SK-N-SH (cell line): Measurements from ENCODE around the gene SLC9C1. TPM values are rescaled to one million over a fixed set of nuclear protein-coding genes. Genes with fewer than 3 reads are reported as not detected.

ENCODE experiments used
- CTCF ChIA-PET: fragments of 300-600, 350-600 bp; formaldehyde crosslinking; extraction: SDS; loops from one replicate; lab custom pipeline; 2021; lab: Yijun Ruan, JAX
- POLR2A ChIA-PET: fragments of 350-600 bp; sonication (Branson Sonifier 250); formaldehyde crosslinking; extraction: SDS; loops from one replicate; lab custom pipeline; 2020; ENCODE audit warnings: antibody characterized with exemption, inconsistent platforms; lab: Yijun Ruan, JAX
- DNase-seq: peaks from one replicate; pipeline ENCODE4 v3.0.0; 2012
- H2AFZ ChIP-seq: fragments of 200-600 bp; sonication (generic); 2 replicates; pipeline ENCODE4 v1.8.1; 2016; ENCODE audit warnings: antibody characterized with exemption, mild to moderate bottlenecking, low read depth
- H3F3A ChIP-seq: fragments of 200-600 bp; sonication (generic); replicated peaks from 2 replicates; pipeline ENCODE3; 2016; ENCODE audit warnings: antibody characterized with exemption, mild to moderate bottlenecking; ENCODE audit not compliant: insufficient read depth
- H3K27ac ChIP-seq, 2 experiments: fragments of 200-500 bp in 1 of 2; fragments of 200-600 bp in 1 of 2; sonication (Bioruptor generic) in 1 of 2; sonication (generic), shearing (Covaris generic) in 1 of 2; 2 replicates each; pipeline versions ENCODE4 v1.5.1 to v1.6.1; 2014 to 2016; ENCODE audit warnings: low read depth in 2 of 2, inconsistent platforms in 1 of 2, low read length in 1 of 2, mild to moderate bottlenecking in 1 of 2, mixed read lengths in 1 of 2
- H3K27me3 ChIP-seq: fragments of 200-600 bp; sonication (generic), shearing (Covaris generic); 2 replicates; pipeline ENCODE4 v1.6.1; 2016; ENCODE audit warnings: mixed run types; ENCODE audit not compliant: insufficient read depth
- H3K36me3 ChIP-seq, 2 experiments: fragments of 200-500 bp in 1 of 2; fragments of 200-600 bp in 1 of 2; sonication (Bioruptor generic) in 1 of 2; sonication (generic) in 1 of 2; replicated peaks in 1 of 2; 2 replicates each; pipeline versions ENCODE3 to v1.5.1; 2014 to 2016; ENCODE audit warnings: low read length in 1 of 2, mild to moderate bottlenecking in 1 of 2; ENCODE audit not compliant: insufficient read depth in 2 of 2, control insufficient read depth in 1 of 2
- H3K4me1 ChIP-seq, 2 experiments: fragments of 200-500 bp in 1 of 2; fragments of 200-600 bp in 1 of 2; sonication (Bioruptor generic) in 1 of 2; sonication (generic), shearing (Covaris generic) in 1 of 2; 2 replicates each; pipeline versions ENCODE4 v1.5.1 to v1.6.1; 2014 to 2016; ENCODE audit warnings: low read depth in 1 of 2, low read length in 1 of 2, mixed run types in 1 of 2; ENCODE audit not compliant: insufficient read depth in 2 of 2, control insufficient read depth in 1 of 2
- H3K4me2 ChIP-seq: fragments of 200-600 bp; sonication (generic), shearing (Covaris generic); 2 replicates; pipeline ENCODE4 v1.6.1; 2017; ENCODE audit warnings: mixed run types
- H3K4me3 ChIP-seq, 2 experiments: fragments of 200-500 bp in 1 of 2; fragments of 200-600 bp in 1 of 2; sonication (Bioruptor generic) in 1 of 2; sonication (generic), shearing (Covaris generic) in 1 of 2; 2 replicates each; pipeline versions ENCODE4 v1.5.1 to v1.8.1; 2014 to 2016; ENCODE audit warnings: low read depth in 2 of 2, inconsistent platforms in 1 of 2, low read length in 1 of 2, mild to moderate bottlenecking in 1 of 2, mixed read lengths in 1 of 2, moderate library complexity in 1 of 2
- H3K79me2 ChIP-seq: fragments of 200-600 bp; sonication (generic); 2 replicates; pipeline ENCODE4 v1.8.1; 2017; ENCODE audit warnings: mild to moderate bottlenecking; ENCODE audit not compliant: insufficient read depth
- H3K9ac ChIP-seq: fragments of 200-600 bp; sonication (generic); 2 replicates; pipeline ENCODE4 v1.6.1; 2017; ENCODE audit warnings: mixed run types
- H3K9me2 ChIP-seq: fragments of 200-600 bp; sonication (generic); 2 replicates; pipeline ENCODE4 v1.6.1; 2017; ENCODE audit warnings: mixed run types
- H3K9me3 ChIP-seq: fragments of 200-600 bp; sonication (generic); 2 replicates; pipeline ENCODE4 v1.6.1; 2017; ENCODE audit warnings: mixed run types, mild to moderate bottlenecking, moderate library complexity
- H4K20me1 ChIP-seq: fragments of 200-600 bp; sonication (generic); 2 replicates; pipeline ENCODE4 v1.6.1; 2017; ENCODE audit warnings: mild to moderate bottlenecking, mixed run types; ENCODE audit not compliant: insufficient read depth
- CHD2 ChIP-seq: fragments of 150-350 bp; IDR thresholded peaks from 2 replicates; pipeline ENCODE4 v1.6.1; 2018; ENCODE audit warnings: low read length; ENCODE audit not compliant: partially characterized antibody
- CTCF ChIP-seq: fragments of 200-600 bp; sonication (generic); IDR thresholded peaks from 2 replicates; pipeline ENCODE4 v1.6.1; 2017; ENCODE audit warnings: antibody characterized with exemption, mild to moderate bottlenecking, moderate library complexity
- ELF1 ChIP-seq: IDR thresholded peaks from 2 replicates; pipeline ENCODE4 v1.4.0; 2012
- EZH2phosphoT487 ChIP-seq: fragments of 200-600 bp; sonication (generic); IDR thresholded peaks from 2 replicates; pipeline ENCODE4 v1.6.1; 2017; ENCODE audit warnings: low read depth, mixed run types, mild to moderate bottlenecking, antibody characterized with exemption, moderate library complexity, borderline replicate concordance
- GABPA ChIP-seq: IDR thresholded peaks from 2 replicates; pipeline ENCODE4 v1.4.0; 2012; ENCODE audit warnings: low read depth, mild to moderate bottlenecking
- IRF3 ChIP-seq: fragments of 150-350 bp; IDR thresholded peaks from 2 replicates; pipeline ENCODE4 v1.6.1; 2016; ENCODE audit warnings: mild to moderate bottlenecking, low read depth, low read length
- JUND ChIP-seq: IDR thresholded peaks from 2 replicates; pipeline ENCODE4 v1.4.0; 2012
- MEF2A ChIP-seq: IDR thresholded peaks from 2 replicates; pipeline ENCODE4 v1.4.0; 2012; ENCODE audit warnings: low read depth, borderline replicate concordance
- MXI1 ChIP-seq: IDR thresholded peaks from 2 replicates; pipeline ENCODE4 v1.6.1; 2012; ENCODE audit warnings: mild to moderate bottlenecking, low read depth, low read length, improper control_type of control experiment
- NFIC ChIP-seq: IDR thresholded peaks from 2 replicates; pipeline ENCODE4 v1.4.0; 2012; ENCODE audit warnings: borderline replicate concordance
- NRF1 ChIP-seq: IDR thresholded peaks from 2 replicates; pipeline ENCODE4 v1.6.1; 2012; ENCODE audit warnings: low read depth, mild to moderate bottlenecking, low read length
- POLR2AphosphoS5 ChIP-seq: IDR thresholded peaks from 2 replicates; pipeline ENCODE4 v1.6.1; 2012; ENCODE audit warnings: low read depth, low read length
- RCOR1 ChIP-seq: fragments of 150-350 bp; IDR thresholded peaks from 2 replicates; pipeline ENCODE4 v1.6.1; 2017; ENCODE audit warnings: antibody characterized with exemption, low read length
- REST ChIP-seq: IDR thresholded peaks from 2 replicates; pipeline ENCODE4 v1.6.1; 2012; ENCODE audit warnings: mild to moderate bottlenecking, low read depth, low read length, moderate library complexity
- SIN3A ChIP-seq: IDR thresholded peaks from 2 replicates; pipeline ENCODE4 v1.6.1; 2012; ENCODE audit warnings: low read depth, mild to moderate bottlenecking, low read length, moderate library complexity, borderline replicate concordance
- USF2 ChIP-seq: fragments of 150-350 bp; IDR thresholded peaks from 2 replicates; pipeline ENCODE4 v1.6.1; 2017; ENCODE audit warnings: antibody characterized with exemption, low read length, low read depth, borderline replicate concordance
- YY1 ChIP-seq: IDR thresholded peaks from 2 replicates; pipeline ENCODE4 v1.4.0; 2012; ENCODE audit warnings: low read depth, mild to moderate bottlenecking
- WGBS: methylation state at CpG from one replicate; pipeline ENCODE4 v1.1.6; 2017; ENCODE audit warnings: low lambda C conversion rate; 5-methylcytosine and 5-hydroxymethylcytosine counted together
- polyA plus RNA-seq, 3 experiments: library from polyadenylated mRNA; depleted of rRNA; stranded (reverse); fragments of >200 nt; gene quantifications; 2 replicates each; pipeline ENCODE4 v1.2.3, GENCODE V29; 2012
- TF ChIP-seq, protein P1 (sequence below): IDR thresholded peaks from 2 replicates; pipeline ENCODE4 v1.4.0; 2012; ENCODE audit warnings: low read depth, borderline replicate concordance

The SLC9C1 gene
- polyA plus RNA-seq, 1 of the 3 experiments (the other 2 are of a cell fraction), result not detected

GRCh38 chr3:112117415-112117814 lies 176.6 kb downstream of the SLC9C1 start:
- Histone ChIP-seq H3F3A (no peaks in the 10 kb centered on the region), H3K4me1 (no peaks in the 10 kb centered on the region; a peak in 1 of 4 replicates), H3K9me2 (no peaks in the 10 kb centered on the region), H3K27me3 (no peaks in the 10 kb centered on the region), H3K9ac (no peak overlapping the region), H3K9me3 (no peaks in the 10 kb centered on the region), H3K4me3 (no peak overlapping the region), H3K36me3 (peaks cover 0 to 20% of the 10 kb centered on the region in 2 experiments), H2AFZ (no peak overlapping the region), H3K27ac (no peak overlapping the region), H4K20me1 (no peaks in the 10 kb centered on the region), H3K4me2 (no peak overlapping the region), H3K79me2 (no peaks in the 10 kb centered on the region)
- DNase-seq, result no peak
- POLR2A ChIA-PET, result no interaction called here
- TF ChIP-seq NFIC, result no peak
- TF ChIP-seq POLR2AphosphoS5, result no peak
- no peak for TF ChIP-seq CTCF
- no peak for TF ChIP-seq CHD2
- TF ChIP-seq SIN3A, result no peak
- no peak for TF ChIP-seq MEF2A
- no peak for TF ChIP-seq EZH2phosphoT487
- no peak for TF ChIP-seq JUND
- no peak for TF ChIP-seq YY1
- TF ChIP-seq, protein P1, sequence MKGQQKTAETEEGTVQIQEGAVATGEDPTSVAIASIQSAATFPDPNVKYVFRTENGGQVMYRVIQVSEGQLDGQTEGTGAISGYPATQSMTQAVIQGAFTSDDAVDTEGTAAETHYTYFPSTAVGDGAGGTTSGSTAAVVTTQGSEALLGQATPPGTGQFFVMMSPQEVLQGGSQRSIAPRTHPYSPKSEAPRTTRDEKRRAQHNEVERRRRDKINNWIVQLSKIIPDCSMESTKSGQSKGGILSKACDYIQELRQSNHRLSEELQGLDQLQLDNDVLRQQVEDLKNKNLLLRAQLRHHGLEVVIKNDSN, result no peak
- no peak for TF ChIP-seq MXI1
- no peak for TF ChIP-seq ELF1
- no peak for TF ChIP-seq GABPA
- TF ChIP-seq RCOR1, result no peak
- no peak for TF ChIP-seq USF2
- no peak for TF ChIP-seq REST
- no peak for TF ChIP-seq NRF1
- no peak for TF ChIP-seq IRF3
- CTCF ChIA-PET, result interaction anchor here (1.1 kb wide), 1 partner anchor 414 kb away, joined by 4 read pairs; no protein-coding TSS in a partner anchor
- 100% methylated on average over 1 of the region's 1 CpG for WGBS
